ENCODE measurements around the gene VEPH1.

GRCh38 chr3:157520485-157521150 lies 17.4 kb upstream of the VEPH1 start:
- TF ChIP-seq CTCF (conservative IDR thresholded peaks at IDR 0.05; ENCODE audit: low read depth, low read length) (no peak), EZH2 (IDR thresholded peaks at IDR 0.05; ENCODE audit: borderline replicate concordance, low read depth, low read length, poor library complexity, severe bottlenecking) (no peak)

Data from A673 (cell line).